ACHN (cell line): ENCODE measurements around the gene GNPTAB.
"Not testable (repeated sequence)": the region's sequence is repeated elsewhere in the genome, so short reads cannot be mapped to it uniquely, and the experiment has no call there.

Experiments used
- DNase-seq: peaks from one replicate; pipeline ENCODE4 v3.0.0-alpha.2; 2015
- in situ Hi-C: cut with HindIII; loops from 2 replicates; pipeline ENCODE4 v1.10.0; 2017; ENCODE audit warnings: low sequenced_read_pairs, low pct_ligation_motif_present, low pct_unique_long_range_greater_than_20kb

Gene GNPTAB

GRCh38 chr12:101748907-101749306 is 81.9 kb downstream of the GNPTAB start:
- in situ Hi-C loops = no loop called here

GRCh38 chr12:101747697-101748096 is 83.1 kb downstream of the GNPTAB start:
- in situ Hi-C loops = no loop called here
- DNase-seq = no peak

More at GRCh38 chr12:101748907-101749306, 81.9 kb downstream of the GNPTAB start:
- DNase-seq = no peak

GRCh38 chr12:101746661-101747060 is 84.1 kb downstream of the GNPTAB start:
- DNase-seq = no peak
- in situ Hi-C loops = no loop called here

GRCh38 chr12:101746196-101746595 is 84.6 kb downstream of the GNPTAB start:
- DNase-seq = no peak
- in situ Hi-C loops = no loop called here

GRCh38 chr12:101745481-101745880 is 85.3 kb downstream of the GNPTAB start:
- DNase-seq = no peak
- in situ Hi-C loops = no loop called here

GRCh38 chr12:101743724-101744472 is 86.9 kb downstream of the GNPTAB start:
- in situ Hi-C loops = no loop called here
- DNase-seq = no peak

- DNase-seq = no peak
- in situ Hi-C loops = no loop called here
Observed at GRCh38 chr12:101743242-101743641, 87.5 kb downstream of the GNPTAB start.

GRCh38 chr12:101740980-101741379 is 89.8 kb downstream of the GNPTAB start:
- no peak for DNase-seq
- in situ Hi-C loops = no loop called here

- DNase-seq = no peak
- in situ Hi-C loops = no loop called here
Observed at GRCh38 chr12:101740566-101740965, 90.2 kb downstream of the GNPTAB start.

GRCh38 chr12:101738920-101739665 is 91.7 kb downstream of the GNPTAB start, which contains the start of gene SYCP3:
Gene SYCP3 (minus strand): TSS chr12:101739462. CDS start chr12:101737935, 1,527 bp downstream.
- in situ Hi-C loops = no loop called here
- DNase-seq = no peak

- in situ Hi-C loops = no loop called here
- no peak for DNase-seq
Observed at GRCh38 chr12:101737476-101737875, 93.3 kb downstream of the GNPTAB start.

GRCh38 chr12:101734482-101734881 is 96.3 kb downstream of the GNPTAB start:
- in situ Hi-C loops, DNase-seq: not testable (repeated sequence)

GRCh38 chr12:101733166-101733565 is 97.6 kb downstream of the GNPTAB start:
- no peak for DNase-seq
- in situ Hi-C loops = no loop called here

- in situ Hi-C loops = no loop called here
- no peak for DNase-seq
Observed at GRCh38 chr12:101732318-101732717, 98.4 kb downstream of the GNPTAB start.

- in situ Hi-C loops = no loop called here
- no peak for DNase-seq
Observed at GRCh38 chr12:101729842-101730241, 100.9 kb downstream of the GNPTAB start.

GRCh38 chr12:101727098-101727497 is 103.7 kb downstream of the GNPTAB start:
- no peak for DNase-seq
- in situ Hi-C loops = no loop called here

GRCh38 chr12:101722392-101722791 is 108.4 kb downstream of the GNPTAB start:
- no peak for DNase-seq
- in situ Hi-C loops = no loop called here

- in situ Hi-C loops = no loop called here
- no peak for DNase-seq
Observed at GRCh38 chr12:101720118-101720517, 110.6 kb downstream of the GNPTAB start.

GRCh38 chr12:101719566-101719965 is 111.2 kb downstream of the GNPTAB start:
- in situ Hi-C loops = no loop called here
- no peak for DNase-seq
